OCI-LY7 (cell line): Measurements from ENCODE around the gene TMEM234. TPM values are rescaled to one million over a fixed set of nuclear protein-coding genes. Genes with fewer than 3 reads are reported as not detected.
A peak's percentile ranks its signal among the peaks of the same experiment; 100 is the strongest.

Experiments
- BruUV-seq: library from RNA; stranded (reverse); fragments of 400-500 nt; replicated peaks from 2 replicates; lab custom pipeline; 2021; lab: Mats Ljungman, UMichigan
- CTCF ChIA-PET: fragments of 300-600 bp; sonication (Branson Sonifier 250); formaldehyde crosslinking; loops from one replicate; lab custom pipeline; 2022; ENCODE audit warnings: antibody characterized with exemption; ENCODE audit not compliant: unreplicated experiment; lab: Charles Lee
- POLR2A ChIA-PET: fragments of 300-600 bp; sonication (Branson Sonifier 250); formaldehyde crosslinking; loops from one replicate; lab custom pipeline; 2022; ENCODE audit warnings: antibody characterized with exemption; lab: Charles Lee
- DNase-seq: peaks from one replicate; pipeline ENCODE4 v3.0.0-alpha.2; 2015; ENCODE audit warnings: low spot score
- H2AFZ ChIP-seq: fragments of 200-600 bp; sonication (generic), shearing (Covaris generic); 2 replicates; pipeline ENCODE4 v1.6.1; 2014; ENCODE audit warnings: mild to moderate bottlenecking, antibody characterized with exemption, low read length, moderate library complexity
- H3K27ac ChIP-seq: fragments of 200-600 bp; sonication (generic); 2 replicates; pipeline ENCODE4 v1.5.1; 2014; ENCODE audit warnings: mixed run types, low read depth, mild to moderate bottlenecking, moderate library complexity, low read length, inconsistent platforms; ENCODE audit not compliant: poor library complexity, severe bottlenecking
- H3K36me3 ChIP-seq: fragments of 200-600 bp; sonication (generic); 2 replicates; pipeline ENCODE4 v1.6.1; 2014; ENCODE audit warnings: mild to moderate bottlenecking, antibody characterized with exemption, low read length, moderate library complexity, mixed read lengths; ENCODE audit not compliant: insufficient read depth
- H3K4me1 ChIP-seq: fragments of 200-600 bp; sonication (generic); 2 replicates; pipeline ENCODE4 v1.5.1; 2014; ENCODE audit warnings: mild to moderate bottlenecking, low read length; ENCODE audit not compliant: insufficient read depth, poor library complexity, severe bottlenecking
- H3K4me2 ChIP-seq: fragments of 200-600 bp; sonication (generic); 2 replicates; pipeline ENCODE4 v1.6.1; 2014; ENCODE audit warnings: mild to moderate bottlenecking, low read length
- H3K4me3 ChIP-seq: fragments of 200-600 bp; sonication (generic); 2 replicates; pipeline ENCODE4 v1.5.1; 2014; ENCODE audit warnings: mild to moderate bottlenecking, low read depth, low read length; ENCODE audit not compliant: poor library complexity, severe bottlenecking
- H3K79me2 ChIP-seq: fragments of 200-600 bp; sonication (generic); 2 replicates; pipeline ENCODE4 v1.6.1; 2016; ENCODE audit warnings: low read depth, mild to moderate bottlenecking, low read length, moderate library complexity, mixed read lengths; ENCODE audit not compliant: insufficient read depth
- H3K9me2 ChIP-seq: fragments of 200-600 bp; sonication (generic); 2 replicates; pipeline ENCODE4 v1.6.1; 2016; ENCODE audit warnings: mild to moderate bottlenecking, low read length, mixed read lengths; ENCODE audit not compliant: insufficient read depth
- H3K9me3 ChIP-seq: fragments of 200-600 bp; sonication (generic); 2 replicates; pipeline ENCODE4 v1.6.1; 2014; ENCODE audit warnings: mild to moderate bottlenecking, mixed run types, low read length, mixed read lengths
- H4K20me1 ChIP-seq: fragments of 200-600 bp; sonication (generic); 2 replicates; pipeline ENCODE4 v1.6.1; 2014; ENCODE audit warnings: mild to moderate bottlenecking, antibody characterized with exemption, low read length, moderate library complexity, mixed read lengths; ENCODE audit not compliant: insufficient read depth
- CTCF ChIP-seq: fragments of 200-600 bp; sonication (generic); conservative IDR thresholded peaks from 2 replicates; pipeline ENCODE4 v1.5.1; 2014; ENCODE audit warnings: mild to moderate bottlenecking, antibody characterized with exemption, low read length, moderate library complexity, mixed read lengths
- EZH2phosphoT487 ChIP-seq: fragments of 200-600 bp; sonication (generic); IDR thresholded peaks from 2 replicates; pipeline ENCODE4 v1.6.1; 2018; ENCODE audit warnings: low read depth, borderline replicate concordance, mild to moderate bottlenecking, mixed run types, antibody characterized with exemption, low read length, moderate library complexity, mixed read lengths
- intact Hi-C: fragments of 100-400 bp; cut with micrococcal nuclease; formaldehyde crosslinking; loops from one replicate; pipeline ENCODE4 v1.10.0; 2022; ENCODE audit not compliant: unreplicated experiment
- total RNA-seq, 2 experiments: library from RNA; depleted of rRNA in 1 of 2; stranded (reverse); fragments of >200 nt in 1 of 2; shearing (Covaris generic) in 1 of 2; gene quantifications; 2 replicates each; pipeline ENCODE4 v1.2.3, GENCODE V29; 2014 to 2022

The TMEM234 gene
- total RNA-seq, 2 experiments from 2014 or later, result 17.1 to 17.5 TPM

DNA sequence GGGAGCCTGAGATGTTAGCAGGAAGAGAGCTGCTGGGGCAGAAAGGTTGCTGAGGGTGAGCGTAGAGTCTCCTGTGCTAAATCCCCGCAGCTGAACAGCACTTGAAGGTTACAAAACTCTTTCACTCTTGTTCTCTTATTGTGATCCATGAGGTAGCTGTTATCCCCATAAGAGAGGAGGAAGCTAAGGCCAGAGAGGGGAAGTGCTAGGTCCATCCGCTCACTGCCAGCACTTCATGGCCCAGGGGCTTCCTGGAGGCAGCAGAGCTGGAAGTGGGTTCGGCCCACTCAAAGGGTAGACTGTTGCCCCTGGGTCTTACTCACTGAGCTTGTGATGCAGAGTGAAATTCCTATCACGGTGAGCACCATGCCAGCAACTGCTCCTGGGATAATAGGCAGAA lies 5.6 kb downstream of the TMEM234 start:
- no peak overlapping the region for H3K4me3 ChIP-seq
- peaks cover 18% of the 10 kb centered on the region for H3K4me1 ChIP-seq
- ChIA-PET POLR2A (interaction anchor here (0.5 to 1.8 kb wide), 6 partner anchors 11 to 106 kb away, joined by 3 to 10 read pairs (median 5); partner anchors contain the start of gene IQCC), CTCF (interaction anchor here (0.7 to 2.1 kb wide), 5 partner anchors 11 to 105 kb away, joined by 3 to 10 read pairs (median 8); partner anchors contain the start of gene IQCC)
- BruUV-seq, result no TSS peak
- no peaks in the 10 kb centered on the region; the same call in 1 of the 2 replicates for H3K36me3 ChIP-seq
- H3K27ac ChIP-seq, result no peak overlapping the region
- H2AFZ ChIP-seq, result no peak overlapping the region
- no peaks in the 10 kb centered on the region for H3K79me2 ChIP-seq
- no peaks in the 10 kb centered on the region for H4K20me1 ChIP-seq
- intact Hi-C loops, result no loop called here
- H3K4me2 ChIP-seq, result no peak overlapping the region
- DNase-seq, result no peak
- no peaks in the 10 kb centered on the region for H3K9me3 ChIP-seq
- TF ChIP-seq CTCF (no peak), EZH2phosphoT487 (no peak)
- no peaks in the 10 kb centered on the region for H3K9me2 ChIP-seq

DNA sequence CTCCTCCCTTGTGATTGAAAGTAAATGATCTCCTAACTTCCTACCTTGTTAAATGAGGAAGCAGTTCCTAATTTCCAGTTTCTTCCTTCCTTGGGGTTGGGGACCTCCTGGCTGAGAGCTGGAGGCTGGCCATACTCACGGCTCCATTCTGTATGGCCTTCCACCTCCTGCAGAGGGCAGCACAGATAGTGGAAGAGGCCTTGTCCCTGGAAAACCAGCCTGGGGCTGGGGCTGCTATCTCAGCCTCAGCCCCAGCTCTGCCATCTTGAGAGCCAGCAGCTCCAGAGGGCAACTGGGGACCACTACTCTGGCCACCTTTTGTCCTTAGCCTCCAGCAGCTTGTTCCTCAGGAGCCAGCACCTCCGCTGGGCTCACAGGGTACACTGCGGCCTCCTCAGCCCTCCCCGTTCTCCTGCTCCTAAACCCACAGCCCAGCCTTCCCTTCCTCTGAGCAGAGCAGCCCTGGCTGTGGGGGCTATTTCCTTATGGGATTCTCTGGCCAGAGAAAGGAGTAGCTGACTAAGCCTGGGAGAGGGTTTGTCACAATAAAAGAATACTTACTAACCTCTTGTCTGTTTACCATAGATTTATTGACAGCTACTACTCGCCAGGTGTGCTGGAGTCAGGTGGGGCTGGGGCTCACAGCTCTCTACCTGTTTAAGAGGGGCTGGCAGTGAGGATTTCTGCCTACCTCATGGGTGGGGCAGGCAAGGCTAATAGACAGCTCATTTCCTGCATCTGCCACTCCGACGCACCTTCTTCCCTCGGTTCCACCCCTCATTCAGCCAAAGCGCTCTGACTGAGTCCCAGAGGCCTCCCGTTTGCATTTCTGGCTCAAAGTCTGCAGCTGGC lies 6.3 kb downstream of the TMEM234 start:
- intact Hi-C loops, result loop anchor here (1.0 to 2.0 kb wide), 5 partner anchors 33 to 198 kb away; no protein-coding TSS in a partner anchor

More for the DNA sequence above, 6.3 kb downstream of the TMEM234 start:
- no peaks in the 10 kb centered on the region for H3K9me3 ChIP-seq
- H3K4me2 ChIP-seq, result no peak overlapping the region
- ChIA-PET POLR2A (interaction anchor here (0.7 to 1.8 kb wide), 8 partner anchors 10 to 179 kb away, joined by 3 to 10 read pairs (median 6); partner anchors contain the start of genes BSDC1 and IQCC), CTCF (interaction anchor here (1.0 to 2.1 kb wide), 6 partner anchors 10 to 154 kb away, joined by 4 to 10 read pairs (median 7); partner anchors contain the start of genes IQCC and LCK)
- peak; percentile 81 for DNase-seq
- no peaks in the 10 kb centered on the region for H3K79me2 ChIP-seq
- H4K20me1 ChIP-seq, result no peaks in the 10 kb centered on the region
- no peak overlapping the region for H2AFZ ChIP-seq
- BruUV-seq, result no TSS peak
- H3K4me3 ChIP-seq, result no peak overlapping the region
- H3K36me3 ChIP-seq, result no peaks in the 10 kb centered on the region; the same call in 1 of the 2 replicates
- H3K9me2 ChIP-seq, result no peaks in the 10 kb centered on the region
- peaks cover 11% of the 10 kb centered on the region for H3K4me1 ChIP-seq
- TF ChIP-seq EZH2phosphoT487, result no peak
- TF ChIP-seq CTCF, result peak; percentile 95
- H3K27ac ChIP-seq, result no peak overlapping the region
